Stimulated activated CD8-positive, alpha-beta memory T cell treated with anti-CD3 and anti-CD28 coated beads, Interleukin-15, amount 100 ng/mL, for 24 hours (primary cell): ENCODE results near the gene SLCO1B1.

ENCODE experiments used
- DNase-seq: peaks from one replicate; pipeline ENCODE4 v3.0.0-alpha.2; 2020; ENCODE audit warnings: low read depth

The SLCO1B1 gene

GRCh38 chr12:21221778-21222177 is 90.8 kb downstream of the SLCO1B1 start:
- no peak for DNase-seq

GRCh38 chr12:21223930-21224329 is 92.9 kb downstream of the SLCO1B1 start:
- DNase-seq = no peak

GRCh38 chr12:21234395-21234794 is 103.4 kb downstream of the SLCO1B1 start:
- DNase-seq = no peak

GRCh38 chr12:21239866-21240265 is 108.9 kb downstream of the SLCO1B1 start:
- no peak for DNase-seq

GRCh38 chr12:21248679-21249078 is 117.7 kb downstream of the SLCO1B1 start:
- DNase-seq = no peak

GRCh38 chr12:21252070-21252469 is 121.1 kb downstream of the SLCO1B1 start:
- no peak for DNase-seq

GRCh38 chr12:21257172-21257571 is 126.2 kb downstream of the SLCO1B1 start:
- no peak for DNase-seq

- DNase-seq = no peak
Observed at GRCh38 chr12:21264232-21264631, 133.2 kb downstream of the SLCO1B1 start.

GRCh38 chr12:21265932-21266331 is 134.9 kb downstream of the SLCO1B1 start:
- DNase-seq = no peak

- DNase-seq = no peak
Observed at GRCh38 chr12:21276826-21277225, 145.8 kb downstream of the SLCO1B1 start.
